Measurements from ENCODE around the gene CERS1. TPM values are rescaled to one million over a fixed set of nuclear protein-coding genes. Genes with fewer than 3 reads are reported as not detected.

CERS1 gene
- total RNA-seq, 1 donor from 2014 or later: not detected

- H3K27ac ChIP-seq: no peak overlapping the region
- H3K9me3 ChIP-seq: no peaks in the 10 kb centered on the region
- TF ChIP-seq, protein P1, sequence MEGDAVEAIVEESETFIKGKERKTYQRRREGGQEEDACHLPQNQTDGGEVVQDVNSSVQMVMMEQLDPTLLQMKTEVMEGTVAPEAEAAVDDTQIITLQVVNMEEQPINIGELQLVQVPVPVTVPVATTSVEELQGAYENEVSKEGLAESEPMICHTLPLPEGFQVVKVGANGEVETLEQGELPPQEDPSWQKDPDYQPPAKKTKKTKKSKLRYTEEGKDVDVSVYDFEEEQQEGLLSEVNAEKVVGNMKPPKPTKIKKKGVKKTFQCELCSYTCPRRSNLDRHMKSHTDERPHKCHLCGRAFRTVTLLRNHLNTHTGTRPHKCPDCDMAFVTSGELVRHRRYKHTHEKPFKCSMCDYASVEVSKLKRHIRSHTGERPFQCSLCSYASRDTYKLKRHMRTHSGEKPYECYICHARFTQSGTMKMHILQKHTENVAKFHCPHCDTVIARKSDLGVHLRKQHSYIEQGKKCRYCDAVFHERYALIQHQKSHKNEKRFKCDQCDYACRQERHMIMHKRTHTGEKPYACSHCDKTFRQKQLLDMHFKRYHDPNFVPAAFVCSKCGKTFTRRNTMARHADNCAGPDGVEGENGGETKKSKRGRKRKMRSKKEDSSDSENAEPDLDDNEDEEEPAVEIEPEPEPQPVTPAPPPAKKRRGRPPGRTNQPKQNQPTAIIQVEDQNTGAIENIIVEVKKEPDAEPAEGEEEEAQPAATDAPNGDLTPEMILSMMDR (IDR thresholded peaks at IDR 0.05): no peak
- H3K4me1 ChIP-seq: no peaks in the 10 kb centered on the region
- no peak for ATAC-seq
- H3K4me3 ChIP-seq: no peak overlapping the region
- H3K36me3 ChIP-seq: peaks cover 55% of the 10 kb centered on the region
- intact Hi-C loops (cut with DNase I): no loop called here
- no peaks in the 10 kb centered on the region for H3K27me3 ChIP-seq (ENCODE audit: low read depth)
- DNase-seq: no peak
Observed at GRCh38 chr19:18931316-18932162, 35.6 kb upstream of the CERS1 start.

DNA sequence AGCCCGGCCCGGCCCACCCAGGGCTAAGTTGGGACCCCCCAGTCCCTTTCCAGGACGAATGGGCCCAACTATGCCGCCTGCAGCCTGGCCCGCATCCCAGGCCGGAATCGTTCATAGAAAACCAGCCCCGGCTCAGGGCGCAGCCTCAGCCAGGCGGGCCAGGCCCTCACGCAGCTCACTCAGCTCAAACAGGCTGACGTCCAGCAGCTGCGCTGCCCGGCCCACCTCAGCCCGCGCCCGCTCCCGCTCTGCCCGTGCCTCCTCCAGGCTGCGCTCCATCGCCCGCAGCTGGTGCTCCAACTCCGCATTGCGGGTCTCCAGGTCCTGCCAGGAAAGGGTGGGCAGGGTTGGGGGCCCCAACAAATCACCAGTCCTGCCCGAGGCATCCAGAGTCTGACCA lies 33.4 kb upstream of the CERS1 start:
- TF ChIP-seq, protein P1 (IDR thresholded peaks at IDR 0.05): no peak
- no peak overlapping the region for H3K4me3 ChIP-seq
- no peaks in the 10 kb centered on the region for H3K4me1 ChIP-seq
- H3K9me3 ChIP-seq: no peaks in the 10 kb centered on the region
- H3K36me3 ChIP-seq: peaks cover 74% of the 10 kb centered on the region
- H3K27me3 ChIP-seq (ENCODE audit: low read depth): no peaks in the 10 kb centered on the region
- no peak overlapping the region for H3K27ac ChIP-seq
- ATAC-seq (no peak), DNase-seq (no peak)
- intact Hi-C loops (cut with DNase I): no loop called here

DNA sequence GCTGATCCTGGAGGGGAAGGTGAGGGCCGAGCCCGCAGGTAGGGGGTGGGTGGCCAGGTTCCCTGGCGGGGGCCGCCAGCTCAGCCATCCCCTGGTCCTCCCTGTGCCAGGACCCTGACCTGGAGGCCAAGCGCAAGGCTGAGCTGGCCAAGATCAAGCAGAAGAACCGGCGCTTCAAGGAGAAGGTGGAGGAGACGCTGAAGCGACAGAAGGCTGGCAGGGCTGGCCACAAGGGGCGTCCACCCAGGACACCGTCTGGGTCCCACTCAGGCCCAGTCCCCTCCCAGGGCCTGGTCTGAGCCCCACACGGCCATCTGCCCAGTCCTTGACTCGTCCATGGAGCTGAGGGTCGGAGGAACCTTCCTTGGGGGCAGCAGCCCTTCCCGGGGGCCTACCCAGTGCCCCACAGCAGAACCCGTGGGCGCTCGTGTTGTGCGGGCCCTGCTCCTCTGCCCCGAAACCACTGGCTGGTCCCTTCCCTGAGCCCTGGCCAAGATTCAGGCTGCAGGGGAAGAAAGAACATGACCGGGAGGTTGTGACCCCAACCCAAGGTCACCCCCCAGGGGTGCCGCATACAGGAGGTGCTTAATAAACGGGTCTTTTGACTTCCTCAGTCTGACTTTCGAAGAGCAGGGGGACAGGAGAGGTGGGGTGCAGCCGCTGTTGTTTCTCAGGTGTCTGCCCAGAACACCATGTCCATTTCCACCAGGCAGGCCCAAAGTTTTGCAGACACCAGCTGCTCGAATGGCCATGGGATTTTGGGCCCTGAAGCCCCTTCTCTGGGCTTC lies 32.3 kb upstream of the CERS1 start:
- no peak overlapping the region for H3K27ac ChIP-seq
- H3K36me3 ChIP-seq: peaks cover 80% of the 10 kb centered on the region
- TF ChIP-seq, protein P1 (IDR thresholded peaks at IDR 0.05): no peak
- no peaks in the 10 kb centered on the region for H3K4me1 ChIP-seq
- H3K4me3 ChIP-seq: no peak overlapping the region
- ATAC-seq (no peak), DNase-seq (no peak)
- intact Hi-C loops (cut with DNase I): no loop called here
- no peaks in the 10 kb centered on the region for H3K27me3 ChIP-seq (ENCODE audit: low read depth)
- no peaks in the 10 kb centered on the region for H3K9me3 ChIP-seq

- intact Hi-C loops (cut with DNase I): no loop called here
- H3K36me3 ChIP-seq: peaks cover 84% of the 10 kb centered on the region
- no peaks in the 10 kb centered on the region for H3K9me3 ChIP-seq
- ATAC-seq (no peak), DNase-seq (no peak)
- TF ChIP-seq, protein P1 (IDR thresholded peaks at IDR 0.05): no peak
- no peak overlapping the region for H3K4me3 ChIP-seq
- H3K27me3 ChIP-seq (ENCODE audit: low read depth): no peaks in the 10 kb centered on the region
- H3K27ac ChIP-seq: no peak overlapping the region
- peaks cover 16% of the 10 kb centered on the region for H3K4me1 ChIP-seq
Observed at GRCh38 chr19:18924684-18925213, 28.8 kb upstream of the CERS1 start.

DNA sequence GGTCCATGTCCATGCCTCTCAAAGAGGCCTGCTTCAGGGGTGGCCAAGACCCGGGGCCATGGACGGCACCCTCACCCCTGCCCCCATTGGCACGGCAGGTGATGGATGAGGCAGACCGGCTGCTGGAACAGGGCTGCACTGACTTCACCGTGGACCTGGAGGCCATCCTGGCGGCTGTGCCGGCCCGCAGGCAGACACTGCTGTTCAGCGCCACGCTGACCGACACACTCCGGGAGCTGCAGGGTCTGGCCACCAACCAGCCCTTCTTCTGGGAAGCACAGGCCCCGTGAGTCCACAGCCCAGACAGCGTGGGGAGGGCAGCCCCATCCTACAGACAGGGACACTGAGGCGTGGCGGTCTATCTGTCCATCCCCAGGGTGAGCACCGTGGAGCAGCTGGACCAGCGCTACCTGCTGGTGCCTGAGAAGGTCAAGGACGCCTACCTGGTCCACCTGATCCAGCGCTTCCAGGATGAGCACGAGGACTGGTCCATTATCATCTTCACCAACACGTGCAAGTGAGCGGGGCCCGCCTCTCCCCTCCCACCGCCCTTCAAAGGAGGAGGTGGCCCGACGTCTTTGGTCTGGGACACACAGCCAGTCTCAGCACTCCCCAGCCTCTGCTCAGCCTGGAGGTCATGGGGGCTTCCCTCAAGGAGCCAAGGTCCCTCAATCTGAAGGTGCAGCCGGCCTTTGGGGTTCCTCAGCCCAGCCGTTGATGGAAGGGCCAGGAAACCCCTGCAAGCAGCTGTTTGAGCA lies 26.4 kb upstream of the CERS1 start:
- Histone ChIP-seq H3K27ac (no peak overlapping the region), H3K4me3 (no peak overlapping the region), H3K9me3 (no peaks in the 10 kb centered on the region), H3K36me3 (peaks cover 61% of the 10 kb centered on the region), H3K4me1 (peaks cover 29% of the 10 kb centered on the region), H3K27me3 (ENCODE audit: low read depth) (no peaks in the 10 kb centered on the region)
- TF ChIP-seq, protein P1 (IDR thresholded peaks at IDR 0.05): no peak
- DNase-seq: no peak
- intact Hi-C loops (cut with DNase I): no loop called here
- no peak for ATAC-seq
